CMK (cell line): Measurements from ENCODE around the gene NDRG2.
"Not testable (repeated sequence)": the region's sequence is repeated elsewhere in the genome, so short reads cannot be mapped to it uniquely, and the experiment has no call there.

Source experiments
- DNase-seq: peaks from one replicate; pipeline ENCODE4 v3.0.0-alpha.2; 2010; ENCODE audit warnings: low read depth

The NDRG2 gene

GRCh38 chr14:21033133-21033698 is 8.4 kb upstream of the NDRG2 start:
- no peak for DNase-seq

- DNase-seq = no peak
Measured at GRCh38 chr14:21032326-21033132, 7.7 kb upstream of the NDRG2 start.

- no peak for DNase-seq
Measured at GRCh38 chr14:21030531-21030930, 5.7 kb upstream of the NDRG2 start.

- DNase-seq = no peak
Measured at GRCh38 chr14:21029917-21030316, 5.1 kb upstream of the NDRG2 start, which contains the start of gene TPPP2. TSS of gene TPPP2 (plus strand) at chr14:21030217. CDS start at chr14:21030582, 365 bp downstream.

DNA sequence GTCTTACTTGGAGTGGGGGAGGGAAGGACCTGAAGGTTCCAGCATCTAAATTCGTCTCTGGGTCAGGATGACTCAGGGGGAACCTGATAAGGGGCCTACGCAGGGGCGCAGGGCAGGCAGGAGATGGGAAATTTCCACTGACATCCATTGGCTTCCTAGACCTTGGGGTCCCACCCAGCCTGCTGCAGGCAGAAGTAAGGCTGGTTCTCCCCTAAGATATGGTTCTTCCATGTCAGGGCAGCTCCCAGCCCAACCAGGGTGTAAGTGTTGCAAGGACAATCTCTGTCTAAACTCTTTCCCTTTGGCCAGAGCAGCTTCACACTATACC is 2.1 kb upstream of the NDRG2 start:
- DNase-seq = no peak

- no peak for DNase-seq
Measured at GRCh38 chr14:21026274-21026987, 1.6 kb upstream of the NDRG2 start.

DNA sequence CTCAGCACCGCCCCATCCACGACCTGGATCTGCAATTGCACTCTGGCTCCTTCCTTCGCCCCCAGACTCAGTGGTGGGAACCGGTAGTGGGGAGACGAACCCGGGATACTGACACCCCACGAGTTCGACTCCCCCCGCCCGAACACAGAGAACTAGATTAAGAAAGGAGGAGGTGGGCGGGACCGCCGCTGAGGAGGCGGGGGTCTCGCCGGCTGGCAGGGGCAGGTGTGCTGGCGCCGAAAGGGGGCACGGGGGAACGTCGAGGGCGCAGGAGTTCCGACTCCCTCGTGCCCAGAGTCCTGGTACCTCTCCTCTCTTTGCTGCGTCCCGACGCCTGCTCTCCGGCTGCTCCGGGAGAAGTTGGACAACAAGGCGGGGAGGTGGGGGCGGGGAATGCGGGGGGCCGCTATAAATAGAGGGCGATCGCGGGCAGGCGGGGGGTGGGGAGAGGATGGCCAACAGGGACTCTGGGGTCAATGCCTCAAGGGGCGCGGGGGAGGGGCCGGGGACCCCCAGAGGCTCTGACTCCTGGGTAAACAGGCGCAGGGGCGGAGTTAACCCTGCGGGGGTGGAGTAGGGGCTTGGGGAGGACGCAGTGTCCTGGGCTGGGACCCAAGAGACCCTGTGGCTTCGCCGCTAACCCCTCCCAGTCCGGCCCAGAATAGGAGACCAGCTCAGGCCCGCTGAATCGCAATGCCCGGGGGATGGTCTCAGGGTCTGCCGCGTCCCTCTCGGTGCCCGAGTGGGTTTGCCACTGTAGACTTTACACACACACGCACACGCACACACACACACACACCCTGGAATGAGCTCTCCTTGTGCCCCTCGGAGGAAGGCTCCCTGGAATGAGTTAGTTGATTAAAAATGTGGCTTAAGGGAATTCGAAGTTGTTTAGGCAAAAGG is 761 bp upstream of the NDRG2 start:
- DNase-seq = no peak

DNA sequence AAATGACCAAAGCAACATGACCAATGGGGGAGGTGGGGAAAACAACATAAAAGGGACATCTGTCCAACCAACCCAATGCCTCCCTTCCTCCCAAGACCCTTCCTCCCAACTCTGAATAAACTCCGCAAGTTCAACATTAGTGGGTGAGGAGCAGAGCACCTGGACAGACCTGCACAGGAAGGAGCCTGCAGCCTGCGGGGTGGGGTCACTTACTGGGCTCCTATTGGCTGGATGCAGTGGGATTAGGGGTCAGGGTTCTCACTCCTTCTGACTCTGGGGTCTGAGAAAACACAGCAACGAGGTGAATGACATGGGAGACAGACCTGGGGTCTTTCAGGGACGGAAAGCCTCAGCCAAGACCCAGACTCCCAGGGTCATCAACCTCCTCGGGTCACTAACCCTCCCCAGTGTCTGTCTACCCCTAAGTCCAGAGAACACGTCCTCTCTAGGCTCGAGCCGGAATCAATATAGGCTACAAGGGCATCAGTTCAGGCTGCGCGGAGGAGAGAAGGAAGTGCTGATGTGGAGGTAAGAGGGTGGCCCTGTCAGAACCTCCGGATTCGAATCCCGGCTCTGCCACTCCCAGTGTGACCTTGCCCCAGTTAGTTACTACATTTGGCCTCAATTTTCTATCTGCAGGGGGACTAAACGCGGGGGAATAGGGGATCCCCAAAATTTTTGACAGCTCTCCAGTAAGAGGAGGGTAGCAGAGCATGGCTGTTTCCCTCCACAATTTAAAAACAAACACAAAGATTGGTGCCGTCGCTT is 860 bp downstream of the NDRG2 start:
- no peak for DNase-seq

GRCh38 chr14:21023174-21023573 is 1.7 kb downstream of the NDRG2 start:
- no peak for DNase-seq

GRCh38 chr14:21022686-21023085 is 2.2 kb downstream of the NDRG2 start:
- DNase-seq = no peak

DNA sequence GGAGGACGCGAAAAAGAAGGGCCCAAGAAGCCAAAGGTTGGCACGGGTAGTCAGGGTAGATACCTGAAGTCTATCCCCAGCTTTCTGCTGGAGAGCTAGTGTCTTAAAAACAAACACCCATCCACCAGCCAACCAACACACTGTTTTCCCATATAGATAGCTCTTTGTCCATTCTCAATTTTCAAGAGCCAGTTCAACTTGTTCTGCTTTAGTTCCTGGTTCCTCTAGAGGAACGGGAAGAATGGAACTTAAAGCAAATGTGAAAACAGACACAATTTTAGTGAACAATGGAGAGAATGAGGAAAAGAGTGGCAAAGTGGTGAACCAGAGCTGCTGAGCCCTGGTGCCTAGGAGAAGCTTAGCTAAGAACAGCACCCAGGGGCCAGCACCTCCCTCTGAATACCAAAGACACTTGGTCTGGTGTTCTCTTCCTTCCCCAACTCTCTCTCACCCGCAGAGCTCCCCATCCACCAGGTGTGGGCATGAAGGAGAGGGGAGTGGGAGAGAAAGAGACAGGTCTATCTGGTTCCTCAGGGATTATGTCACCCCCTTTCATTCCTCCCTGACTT is 3.8 kb downstream of the NDRG2 start:
- DNase-seq = no peak

- no peak for DNase-seq
Measured at GRCh38 chr14:21019366-21019765, 5.5 kb downstream of the NDRG2 start.

DNA sequence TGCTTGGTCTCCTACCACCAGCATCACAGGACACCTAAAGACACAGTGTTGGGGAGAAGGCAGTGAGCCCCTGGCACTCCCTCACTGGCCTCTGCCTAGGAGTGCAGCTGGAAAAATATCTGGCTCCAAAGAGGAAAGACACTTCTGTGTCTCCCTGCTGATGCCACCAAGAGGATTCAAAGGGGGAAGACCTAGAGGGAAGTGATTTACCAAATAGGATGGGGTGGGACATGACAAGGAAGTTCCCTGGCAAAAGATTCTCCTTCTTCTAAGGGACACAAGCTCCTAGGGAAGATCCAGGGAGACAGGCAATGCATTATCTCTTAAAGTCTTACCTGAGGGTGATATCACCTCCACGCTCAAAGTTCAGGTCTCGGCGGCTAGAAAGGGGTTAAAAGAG is 6.1 kb downstream of the NDRG2 start:
- DNase-seq = no peak

DNA sequence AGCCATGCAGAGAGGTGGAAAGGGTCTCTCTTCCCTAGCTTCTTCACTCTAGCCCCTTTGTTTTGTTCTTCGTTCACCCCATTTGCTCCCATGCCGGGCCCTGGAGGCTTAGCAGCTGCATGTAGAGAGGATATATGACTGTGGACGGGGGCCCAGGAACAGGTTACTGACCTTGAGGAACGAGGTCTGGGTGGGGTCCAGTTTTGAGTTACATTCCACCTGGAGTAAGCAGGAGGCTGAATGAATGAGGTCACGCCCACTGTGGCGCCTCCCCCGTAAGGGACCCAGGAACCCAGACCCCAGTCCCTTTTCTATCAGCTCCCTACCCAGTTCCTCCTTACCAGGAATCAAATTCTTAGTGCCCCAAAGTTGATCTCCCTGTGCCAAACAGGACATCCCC is 6.6 kb downstream of the NDRG2 start:
- no peak for DNase-seq

- DNase-seq = no peak
Measured at GRCh38 chr14:21017528-21018245, 7.2 kb downstream of the NDRG2 start.

GRCh38 chr14:21016413-21017190 is 8.3 kb downstream of the NDRG2 start:
- peak; percentile 18 for DNase-seq

- DNase-seq = no peak
Measured at GRCh38 chr14:21015312-21015711, 9.5 kb downstream of the NDRG2 start.

DNA sequence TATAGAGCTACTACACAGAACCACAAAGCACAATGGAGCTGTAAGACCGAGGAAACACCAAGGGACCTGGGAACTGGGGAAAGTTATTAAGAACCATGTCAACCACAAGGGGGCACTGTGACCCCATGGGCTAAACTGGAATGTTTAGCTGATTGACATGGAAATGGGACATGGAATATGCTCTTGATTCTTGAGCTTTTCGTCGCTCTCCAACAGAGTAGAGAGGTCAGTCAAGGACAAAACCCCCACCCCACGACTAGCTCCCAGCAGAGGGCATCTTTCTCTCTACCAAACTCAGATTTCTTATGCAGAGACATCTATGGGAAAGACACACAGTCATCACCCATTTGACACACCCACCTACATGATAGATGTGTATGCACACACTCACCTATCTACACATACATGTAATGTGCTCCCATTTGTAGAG is 10.1 kb downstream of the NDRG2 start:
- DNase-seq = peak; percentile 63

DNA sequence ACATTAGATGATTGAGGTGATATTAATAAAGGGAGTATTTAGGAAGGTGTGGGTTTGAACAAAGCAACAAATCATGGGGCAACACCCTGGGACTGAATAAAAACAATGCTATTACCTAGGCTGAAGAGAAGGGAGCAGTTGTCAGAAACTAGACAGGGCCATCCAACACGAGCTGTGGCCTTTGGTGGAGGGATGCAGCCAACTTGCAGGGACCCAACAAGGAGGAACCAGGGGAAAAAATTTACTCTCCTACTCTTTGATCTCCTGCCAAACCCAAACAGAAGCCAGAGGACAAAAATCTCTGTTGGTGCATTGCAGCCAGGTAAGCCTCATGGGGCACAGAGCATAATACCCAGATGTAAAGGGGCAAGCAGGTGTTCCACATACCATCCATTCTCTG is 13.7 kb downstream of the NDRG2 start:
- no peak for DNase-seq

DNA sequence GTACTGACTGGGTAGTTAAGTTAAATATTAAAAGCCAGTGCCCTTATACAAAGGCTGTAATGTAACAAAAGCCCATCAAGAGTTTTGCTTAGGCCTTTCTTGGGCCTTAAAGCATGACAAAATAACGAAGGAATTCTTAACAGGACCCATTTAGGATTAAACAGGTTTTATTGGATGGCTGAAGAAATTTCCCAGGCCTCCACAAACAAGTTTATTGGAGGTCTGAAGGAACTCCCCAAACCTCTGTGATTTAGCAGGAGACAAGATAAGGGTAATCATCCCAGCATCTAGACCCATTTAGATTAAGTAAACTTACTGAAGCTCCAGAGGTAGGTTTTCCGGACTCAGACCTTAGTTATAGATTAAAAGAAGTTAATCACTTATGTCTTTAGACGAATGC is 15.1 kb downstream of the NDRG2 start:
- not testable (repeated sequence) for DNase-seq
